ENCODE results near the gene DPP7.
A peak's percentile ranks its signal among the peaks of the same experiment; 100 is the strongest.

Gene DPP7

DNA sequence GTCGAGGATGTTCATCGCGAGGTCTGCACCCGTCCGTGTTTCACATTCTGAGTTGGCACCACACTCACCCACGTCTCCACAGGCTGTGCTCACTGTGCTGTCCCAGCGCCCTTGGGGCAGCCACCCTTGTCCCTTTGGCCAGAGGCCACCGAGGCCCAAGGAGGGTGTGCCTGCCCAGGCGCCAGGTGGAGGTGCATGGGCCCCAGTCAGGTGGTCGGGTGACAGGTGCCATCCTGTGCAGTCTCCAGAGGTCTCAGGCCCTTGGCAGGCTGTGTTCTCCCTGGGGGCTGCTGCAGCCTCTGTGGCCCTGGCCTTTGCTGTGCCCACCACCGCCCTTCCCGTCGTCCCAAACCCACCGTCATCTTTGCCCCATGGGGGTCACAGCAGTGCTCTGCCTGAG, 15.3 kb downstream of the DPP7 start:
- Histone ChIP-seq H3K4me3 (no peak overlapping the region), H3K27ac (no peak overlapping the region)

DNA sequence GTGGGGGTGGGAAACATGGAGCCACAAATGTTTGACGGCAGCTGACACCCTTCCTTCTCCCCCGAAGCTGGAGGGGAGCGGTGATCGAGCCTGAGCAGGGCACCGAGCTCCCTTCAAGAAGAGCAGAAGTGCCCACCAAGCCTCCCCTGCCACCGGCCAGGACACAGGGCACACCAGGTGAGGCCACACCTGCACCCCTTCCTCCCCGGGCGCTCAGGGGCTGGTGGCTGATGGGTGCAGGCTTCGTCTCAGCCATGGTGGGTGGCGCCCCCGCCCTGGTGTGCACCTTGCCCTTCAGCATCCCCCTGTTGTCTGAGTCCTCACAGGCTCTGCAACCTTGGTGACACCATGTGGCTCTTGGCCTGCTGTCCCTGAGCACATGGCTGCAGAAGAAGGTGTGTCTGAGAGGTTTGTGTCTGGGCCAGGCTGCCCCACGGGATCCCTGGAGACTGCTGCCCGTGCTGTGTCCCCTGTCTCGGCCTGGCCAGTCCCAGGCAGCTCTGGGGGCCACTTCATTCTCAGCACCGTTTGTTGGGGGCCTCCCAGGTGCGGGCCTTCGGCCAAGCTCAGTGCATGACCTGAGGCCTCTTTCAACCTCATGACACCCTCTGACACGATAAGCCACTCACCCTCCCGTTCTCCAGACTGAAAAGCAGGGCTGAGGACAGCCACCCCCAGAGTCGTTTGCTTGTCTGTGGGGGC, 16.6 kb downstream of the DPP7 start:
- no peak overlapping the region for H3K27ac ChIP-seq
- H3K4me3 ChIP-seq = no peak overlapping the region

DNA sequence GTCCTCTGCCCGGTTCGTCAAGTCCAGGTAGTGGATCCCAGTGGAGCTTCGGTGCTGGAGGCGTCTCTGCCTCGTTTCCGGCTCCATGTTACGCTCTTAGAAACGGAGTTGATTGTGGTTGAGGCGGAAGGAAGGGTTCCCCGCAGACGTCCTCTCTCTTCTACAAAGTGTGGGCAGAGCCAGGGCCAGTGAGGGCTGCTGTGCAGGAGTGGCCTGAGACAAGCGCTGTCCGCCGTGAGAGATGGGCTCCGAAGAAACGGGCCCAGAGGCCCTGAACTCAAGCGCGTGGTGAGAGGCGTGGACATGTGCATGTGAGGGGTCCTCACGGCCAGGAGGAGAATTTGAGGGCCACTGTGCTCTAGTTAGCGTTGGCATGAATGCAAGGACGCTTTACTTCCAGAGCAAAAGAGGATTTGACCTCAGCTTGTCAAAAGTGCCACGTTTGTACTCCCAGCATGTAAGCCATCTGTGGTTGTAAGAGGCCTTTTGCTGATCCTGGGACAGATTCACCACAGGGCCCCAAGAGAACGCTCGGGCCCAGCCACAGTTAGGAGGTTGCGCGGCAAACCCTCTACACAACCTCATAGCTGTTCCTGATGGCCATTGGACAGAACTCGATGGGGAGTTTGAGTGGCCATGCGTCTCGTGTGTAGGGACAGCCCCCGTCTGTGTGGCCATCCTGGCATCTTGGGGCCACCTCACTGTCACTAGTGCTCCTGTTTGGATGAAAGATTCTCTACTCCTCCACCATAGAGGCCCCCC, 17.6 kb downstream of the DPP7 start:
- H3K27ac ChIP-seq = peak overlapping the region in 6 of 21 experiments; percentile 20 to 84 (median 77)
- no peak overlapping the region for H3K4me3 ChIP-seq

DNA sequence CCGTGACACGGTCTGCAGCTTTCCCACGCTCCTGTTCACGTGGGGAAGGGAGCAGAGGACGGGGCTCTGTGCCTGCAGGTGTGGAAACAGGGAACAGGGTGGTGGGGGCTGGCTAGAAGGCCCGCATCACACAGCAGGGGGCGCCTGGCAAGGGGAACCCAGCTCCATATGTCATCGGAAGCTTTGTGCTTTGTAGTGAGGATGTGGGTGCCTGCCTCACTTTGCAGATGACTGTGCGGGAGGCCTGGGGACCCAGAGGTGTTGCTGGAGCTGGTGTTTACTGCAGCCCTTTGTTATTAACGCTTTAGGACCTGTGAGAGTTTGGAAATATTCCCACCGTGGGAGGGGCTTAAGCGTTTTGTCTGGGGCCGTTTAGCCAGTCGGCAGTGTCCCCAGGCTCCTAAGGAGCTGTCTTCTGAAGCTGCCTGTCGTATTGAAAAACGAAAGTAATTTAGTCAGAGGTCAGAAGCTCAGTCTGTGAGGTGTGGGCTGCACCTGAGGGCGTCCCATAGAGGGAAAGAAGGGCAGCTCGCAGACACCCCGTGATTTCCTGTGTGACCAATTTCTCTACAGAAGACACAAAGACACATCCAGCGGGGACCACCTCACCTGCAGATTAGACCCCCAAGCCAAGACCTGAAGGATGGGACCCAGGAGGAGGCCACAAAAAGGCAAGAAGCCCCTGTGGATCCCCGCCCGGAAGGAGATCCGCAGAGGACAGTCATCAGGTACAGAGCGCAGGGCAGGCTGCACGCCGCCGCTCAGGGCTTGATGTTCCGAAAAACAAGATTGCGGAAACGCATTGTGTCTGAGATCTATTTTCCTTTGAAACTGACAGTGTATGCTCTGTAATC, 18.6 kb downstream of the DPP7 start:
- Histone ChIP-seq H3K4me3 (peak overlapping the region in 1 of 7 experiments; percentile 10), H3K27ac (peak overlapping the region in 9 of 21 experiments; percentile 14 to 84 (median 66))

DNA sequence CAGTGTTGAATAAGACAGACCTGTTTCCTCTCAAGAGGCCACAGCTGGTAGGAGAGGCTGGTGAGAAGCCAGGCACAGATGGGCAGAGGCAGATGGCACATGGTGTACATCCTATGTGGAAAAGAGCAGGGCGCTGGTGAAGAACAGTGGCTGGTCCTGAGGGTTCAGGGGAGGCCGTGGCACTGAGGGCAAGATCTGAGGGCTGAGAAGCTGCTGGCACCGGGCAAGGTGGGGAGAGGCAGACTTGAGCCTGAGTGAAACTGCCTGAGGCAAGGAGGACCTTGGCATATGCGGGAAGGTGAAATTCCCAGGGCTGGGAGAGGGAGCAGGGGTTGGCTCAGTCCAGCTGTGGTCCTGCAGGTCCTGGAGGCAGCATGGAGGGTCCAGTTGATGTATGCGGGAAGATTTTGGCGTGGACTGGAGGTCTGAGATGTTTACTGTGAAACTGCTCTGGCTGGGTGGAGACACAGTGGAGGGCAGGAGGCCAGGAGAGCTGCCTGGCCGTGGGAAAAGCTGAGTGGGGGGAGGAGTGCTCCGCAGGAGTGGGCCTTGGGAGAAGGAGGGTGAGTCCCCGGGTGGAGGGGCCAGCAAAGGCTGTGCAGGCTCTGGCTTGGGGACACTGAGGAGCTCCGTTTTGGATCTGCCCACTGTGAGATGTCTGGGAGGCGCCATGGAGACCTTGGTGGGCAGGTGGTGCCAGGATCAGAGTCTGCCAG, 25.1 kb downstream of the DPP7 start:
- Histone ChIP-seq H3K4me3 (no peak overlapping the region), H3K27ac (peak overlapping the region in 2 of 21 experiments; percentile 35 to 43)

DNA sequence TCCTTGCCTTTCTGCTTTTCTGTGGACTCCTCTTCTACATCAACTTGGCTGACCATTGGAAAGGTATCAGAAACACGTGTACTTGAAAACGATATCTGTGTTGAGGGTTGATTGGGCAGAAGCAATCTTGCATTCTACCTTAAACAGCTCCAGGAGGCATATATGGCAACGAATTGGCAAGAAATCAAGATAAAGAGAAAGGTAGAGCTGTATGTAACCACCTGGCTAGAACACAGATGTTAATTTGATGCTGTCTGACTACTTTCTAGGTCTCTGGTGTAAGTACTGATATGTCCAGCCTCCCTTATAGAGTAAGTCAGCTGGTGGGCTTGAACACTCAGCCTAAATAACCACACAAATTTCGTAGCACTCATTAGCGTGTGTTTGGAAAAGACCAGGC, 26.4 kb downstream of the DPP7 start:
- H3K27ac ChIP-seq = peak overlapping the region in 1 of 21 experiments; percentile 92
- H3K4me3 ChIP-seq = peak overlapping the region in 1 of 7 experiments; percentile 84

DNA sequence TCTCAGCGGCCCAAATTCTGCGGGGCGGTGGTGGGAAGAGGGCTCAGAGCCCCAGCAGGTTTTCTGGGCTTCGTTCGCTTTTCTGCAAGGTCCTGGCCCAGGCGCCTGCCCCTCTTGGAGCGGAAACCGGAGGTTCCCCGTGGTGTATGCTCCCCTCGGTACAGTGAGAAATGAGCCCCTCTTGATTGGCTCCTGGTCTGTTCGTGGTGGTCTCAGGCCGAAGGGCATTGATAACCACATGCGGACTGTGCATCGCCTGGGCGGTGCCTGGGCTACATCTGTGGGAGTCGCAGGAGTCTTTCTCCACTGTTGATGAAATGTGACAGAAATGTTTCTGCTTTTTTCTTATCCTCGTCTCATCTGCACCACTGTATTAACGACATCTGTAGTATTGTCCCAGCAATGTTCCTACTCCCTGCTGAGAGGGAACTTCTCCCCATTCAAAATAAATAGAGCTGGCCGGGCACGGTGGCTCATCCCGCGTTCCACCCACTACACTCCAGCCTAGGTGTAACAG, 27.1 kb downstream of the DPP7 start:
- peak overlapping the region; percentile 50 to 88 (median 79) for H3K4me3 ChIP-seq
- H3K27ac ChIP-seq = peak overlapping the region; percentile 52 to 99 (median 97)

DNA sequence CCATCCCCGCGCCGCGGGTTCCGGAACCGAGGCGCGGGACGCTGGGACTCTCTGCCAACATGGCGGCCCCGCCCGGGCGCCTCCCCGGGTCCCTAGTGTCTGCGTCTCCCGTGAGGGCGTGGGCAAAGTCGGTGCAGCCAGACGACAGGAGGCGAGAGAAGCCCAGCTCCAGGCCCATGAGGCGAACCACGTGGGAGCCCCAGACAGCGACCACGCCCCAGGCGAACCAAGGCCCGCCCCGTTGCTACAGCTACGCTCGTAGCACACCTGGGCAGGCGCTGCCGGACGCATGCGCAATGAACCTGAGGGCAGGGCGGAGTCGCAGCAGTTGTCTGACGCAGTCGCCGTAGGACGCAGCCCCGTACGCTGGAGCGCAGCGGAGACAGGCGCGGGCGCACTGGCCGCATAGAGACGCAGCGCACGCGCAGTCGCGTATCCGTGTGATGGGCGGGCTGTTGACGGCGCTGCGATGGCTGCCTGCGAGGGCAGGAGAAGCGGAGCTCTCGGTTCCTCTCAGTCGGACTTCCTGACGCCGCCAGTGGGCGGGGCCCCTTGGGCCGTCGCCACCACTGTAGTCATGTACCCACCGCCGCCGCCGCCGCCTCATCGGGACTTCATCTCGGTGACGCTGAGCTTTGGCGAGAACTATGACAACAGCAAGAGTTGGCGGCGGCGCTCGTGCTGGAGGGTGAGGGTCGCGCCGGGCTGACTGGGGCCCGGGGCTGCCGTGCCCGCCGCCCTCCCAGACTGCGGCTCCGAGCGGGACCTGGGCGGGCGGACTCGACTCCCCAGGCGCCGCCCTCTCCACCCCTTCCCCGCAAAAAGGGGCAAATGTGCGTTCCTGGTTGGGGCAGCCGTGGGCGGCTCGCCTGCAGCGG, 27.8 kb downstream of the DPP7 start, which contains the start of gene MAN1B1:
MAN1B1 (plus strand) TSS at position 455 of the 878 bp plus-strand sequence; CDS start at position 470, 15 bp downstream.
- Histone ChIP-seq H3K4me3 (peak within 1 kb of the TSS; percentile 50 to 88 (median 79)), H3K27ac (peak within 1 kb of the TSS; percentile 76 to 99 (median 97))

DNA sequence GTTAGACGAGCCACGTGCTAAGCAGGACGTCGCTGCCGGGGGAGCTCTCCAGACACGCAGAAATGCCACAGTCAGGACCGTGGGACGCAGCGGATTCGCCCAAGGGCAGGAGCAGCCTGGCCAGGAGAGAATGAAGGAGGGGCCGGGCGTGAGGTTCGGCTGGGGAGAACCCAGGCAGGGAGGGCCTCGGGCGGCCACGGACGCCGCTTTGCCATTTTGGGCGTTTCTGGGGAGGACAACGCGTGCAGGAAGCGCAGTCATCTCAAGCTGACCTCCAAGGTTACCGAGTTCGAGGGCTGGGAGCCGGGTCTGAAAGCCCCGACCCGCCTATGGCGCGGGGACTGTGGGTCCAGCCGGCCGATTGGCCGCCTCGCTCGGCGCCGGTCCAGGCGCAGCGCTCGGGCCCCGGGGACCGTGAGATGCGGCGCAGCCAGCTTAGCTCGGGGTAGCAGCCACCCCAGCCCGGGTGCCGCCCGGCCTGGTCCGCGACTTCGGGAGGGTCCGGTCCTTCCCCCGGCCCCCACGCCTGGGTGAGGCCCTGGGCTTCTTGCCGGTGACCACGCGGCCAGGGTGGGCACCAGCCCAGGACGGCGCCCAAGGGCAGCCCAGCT, 28.5 kb downstream of the DPP7 start:
- Histone ChIP-seq H3K27ac (peak overlapping the region; percentile 76 to 99 (median 97)), H3K4me3 (peak overlapping the region; percentile 50 to 88 (median 79))

DNA sequence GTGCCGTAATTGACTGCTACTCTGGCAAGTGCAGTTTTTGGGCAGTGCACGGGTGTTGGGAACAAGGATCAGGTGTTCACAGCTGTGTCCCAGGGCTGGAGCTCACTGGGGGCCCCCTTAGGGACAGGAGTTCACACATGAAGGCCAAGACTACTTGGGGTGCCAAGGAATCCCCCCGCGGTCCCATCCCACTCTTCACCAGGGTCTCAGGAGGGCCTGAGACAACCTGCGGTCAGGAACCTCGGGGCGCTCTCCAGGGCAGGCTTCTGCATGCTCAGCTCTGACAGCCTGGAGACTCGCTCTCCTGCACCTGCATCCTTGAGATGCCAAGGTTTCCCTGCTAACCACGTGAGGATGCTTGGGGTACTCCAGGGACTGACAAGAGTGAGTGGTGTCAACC, 30.0 kb downstream of the DPP7 start:
- Histone ChIP-seq H3K4me3 (no peak overlapping the region), H3K27ac (peak overlapping the region in 15 of 21 experiments; percentile 56 to 82 (median 73))

DNA sequence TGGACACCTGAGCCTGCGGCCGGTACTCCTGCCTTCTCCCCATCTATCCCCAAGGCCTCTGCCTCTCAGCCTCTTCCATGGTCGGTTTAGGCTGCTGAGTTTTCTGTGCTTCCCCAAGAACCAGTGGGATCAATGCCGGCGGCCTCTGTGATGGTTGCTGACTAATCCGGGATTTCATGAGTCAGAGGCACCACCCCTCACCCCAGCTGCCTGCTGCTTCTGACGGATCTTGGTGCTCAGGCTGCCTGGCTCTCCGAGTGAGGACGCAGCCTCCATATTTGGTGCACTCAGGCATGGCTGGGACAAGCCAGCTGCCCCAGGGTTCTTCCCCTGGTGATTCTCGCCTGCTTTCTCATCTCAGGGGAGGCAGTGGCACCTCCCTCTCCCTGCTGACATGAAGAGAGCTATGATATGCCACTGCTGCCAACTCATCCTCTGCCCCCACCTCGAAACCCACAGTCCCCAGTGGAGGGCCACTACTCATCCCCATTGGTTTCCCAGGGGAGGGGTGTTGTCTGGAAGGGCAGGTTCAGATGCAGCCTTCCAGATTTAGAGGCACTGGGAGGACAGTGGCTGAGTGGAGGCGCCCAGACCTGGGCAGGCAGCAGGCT, 31.0 kb downstream of the DPP7 start:
- peak overlapping the region in 20 of 21 experiments; percentile 26 to 82 (median 71) for H3K27ac ChIP-seq
- no peak overlapping the region for H3K4me3 ChIP-seq

DNA sequence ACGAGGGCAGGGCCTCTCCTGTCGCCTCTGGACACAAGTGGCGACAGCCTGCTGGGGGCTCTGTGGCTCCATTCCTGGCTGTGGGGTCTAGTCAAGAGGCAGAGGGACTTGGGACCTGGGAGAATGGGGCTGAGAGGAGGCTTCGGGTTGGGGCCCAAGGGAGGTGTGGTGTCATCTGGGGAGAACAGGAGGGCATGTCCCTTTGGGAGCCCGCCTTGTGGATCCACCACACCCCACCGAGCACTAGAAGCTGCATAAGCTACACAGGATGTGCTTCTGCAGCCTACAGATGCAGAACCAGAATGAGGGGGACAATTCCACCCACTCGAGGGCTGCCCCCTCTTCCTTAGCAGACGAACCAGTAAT, 31.6 kb downstream of the DPP7 start:
- H3K4me3 ChIP-seq = no peak overlapping the region
- H3K27ac ChIP-seq = peak overlapping the region in 18 of 21 experiments; percentile 2 to 82 (median 71)

DNA sequence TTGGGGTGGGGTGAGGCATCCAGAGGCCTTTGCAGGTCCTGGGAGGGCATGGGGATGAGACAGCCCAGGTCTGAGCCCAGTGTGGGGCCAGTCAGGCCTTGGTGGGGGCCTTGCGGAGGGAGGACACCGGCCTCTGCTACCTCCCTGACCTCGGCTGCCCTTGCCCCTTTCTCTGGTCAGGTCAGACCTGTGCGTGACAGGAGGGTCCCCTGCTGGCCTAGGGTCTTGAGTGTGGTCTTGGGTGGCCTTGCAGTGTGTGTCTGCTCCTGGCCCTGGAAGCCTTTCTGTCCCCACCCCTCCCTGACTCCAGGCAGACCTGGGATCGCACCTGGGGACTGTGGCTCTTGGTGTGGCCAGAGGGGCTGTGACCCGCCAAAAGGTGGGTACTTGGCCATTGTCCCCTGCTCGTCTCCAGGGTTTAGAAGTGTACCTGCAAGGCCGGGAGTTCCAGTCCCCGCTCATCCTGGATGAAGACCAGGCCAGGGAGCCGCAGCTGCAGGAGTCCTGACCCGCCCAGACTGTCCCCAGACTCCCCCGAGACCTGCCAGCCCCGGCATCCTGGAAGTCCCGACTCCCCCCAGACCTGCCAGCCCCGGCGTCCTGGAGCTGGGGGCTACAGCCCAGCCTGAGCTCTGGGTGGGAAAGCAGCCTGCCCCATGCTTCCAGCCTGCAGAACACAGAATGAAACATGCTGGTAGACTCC, 32.2 kb downstream of the DPP7 start:
- no peak overlapping the region for H3K4me3 ChIP-seq
- peak overlapping the region in 13 of 21 experiments; percentile 2 to 82 (median 73) for H3K27ac ChIP-seq

DNA sequence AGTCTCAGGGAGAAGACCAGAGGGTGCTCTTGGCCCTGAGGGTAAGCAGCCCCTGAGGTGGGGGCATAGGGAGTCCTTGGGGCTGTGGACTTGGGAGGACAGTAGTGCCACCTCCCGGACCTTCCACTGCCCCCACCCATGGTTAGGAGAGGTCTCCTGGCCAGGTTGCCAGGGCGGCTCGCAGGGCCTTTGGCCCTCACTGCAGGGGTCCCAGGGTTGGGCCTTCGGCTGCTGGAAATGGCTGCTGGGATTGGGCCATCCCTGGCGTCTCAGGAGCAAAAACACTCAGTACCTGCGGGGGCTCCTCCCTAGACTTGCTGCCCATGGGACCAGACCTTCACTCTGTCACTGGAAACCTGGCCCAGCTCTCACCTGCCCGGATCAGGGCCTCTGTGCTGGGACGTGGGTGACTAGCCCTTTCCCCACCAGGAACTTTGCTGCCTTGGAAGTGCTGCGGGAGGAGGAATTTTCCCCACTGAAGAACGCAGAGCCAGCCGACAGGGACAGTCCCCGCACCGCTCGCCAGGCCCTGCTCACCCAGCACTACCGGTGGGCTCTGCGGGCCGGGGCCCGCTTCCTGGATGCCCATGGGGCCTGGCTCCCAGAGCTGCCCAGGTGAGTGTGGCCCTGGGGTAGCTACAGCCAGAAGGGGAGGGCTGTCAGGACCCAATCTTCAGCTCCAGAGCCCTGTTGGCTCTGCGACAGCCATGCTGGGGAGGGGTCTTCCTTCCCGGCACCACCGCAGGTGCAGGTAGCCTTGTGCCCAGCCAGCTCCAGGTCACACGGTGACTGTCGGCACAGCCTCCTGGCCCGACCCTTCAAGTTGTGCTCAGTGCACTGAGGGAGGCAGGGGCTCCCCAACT, 34.0 kb downstream of the DPP7 start:
- peak overlapping the region in 1 of 21 experiments; percentile 9 for H3K27ac ChIP-seq

DNA sequence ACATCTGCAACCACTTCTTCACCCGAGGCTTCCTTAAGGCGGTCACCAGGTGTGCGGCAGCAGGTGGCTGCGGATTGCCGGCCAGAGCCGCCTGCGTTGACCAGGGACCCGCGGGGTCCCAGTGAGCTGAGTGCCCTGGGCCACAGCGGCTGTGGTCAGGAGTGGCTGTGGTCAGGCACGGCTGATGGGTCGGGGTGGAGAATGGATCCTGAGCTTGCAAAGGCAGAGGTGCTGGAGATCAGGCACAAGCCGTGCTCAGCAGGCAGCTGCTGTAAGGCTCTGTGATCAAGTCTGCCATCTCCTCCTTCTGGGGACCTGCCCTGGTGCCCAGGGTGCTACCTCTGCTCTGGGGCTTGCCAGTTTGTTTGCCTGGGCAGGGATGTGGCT, 35.1 kb downstream of the DPP7 start:
- no peak overlapping the region for H3K27ac ChIP-seq
- H3K4me3 ChIP-seq = no peak overlapping the region

More for the DNA sequence above, 34.0 kb downstream of the DPP7 start:
- no peak overlapping the region for H3K4me3 ChIP-seq

Measured in skin epidermis (tissue), 12 donors.